Endothelial cell of umbilical vein (primary cell): ENCODE data around the gene RSRC1.

Experiments
- CTCF ChIP-seq, 2 donors: IDR thresholded peaks; 1 replicate in 1 of 2; 2 replicates in 1 of 2; pipeline ENCODE4 v1.5.1; 2011; ENCODE audit warnings: low read length in 2 of 2, mild to moderate bottlenecking in 2 of 2, moderate library complexity in 2 of 2, control low read depth in 1 of 2, inconsistent platforms in 1 of 2, low read depth in 1 of 2; ENCODE audit not compliant: insufficient read depth in 1 of 2; ENCODE audit errors: extremely low read depth in 1 of 2
- EZH2 ChIP-seq: IDR thresholded peaks from 2 replicates; pipeline ENCODE4 v1.6.1; 2012; ENCODE audit warnings: borderline replicate concordance, low read depth, mild to moderate bottlenecking, moderate library complexity, low read length, inconsistent platforms; ENCODE audit not compliant: severe bottlenecking
- GATA2 ChIP-seq: IDR thresholded peaks from 2 replicates; pipeline ENCODE4 v1.7.0; 2011; ENCODE audit warnings: low read depth, mild to moderate bottlenecking, moderate library complexity, mixed read lengths, low read length; ENCODE audit not compliant: insufficient read length, insufficient read depth
- JUN ChIP-seq: IDR thresholded peaks from 2 replicates; pipeline ENCODE4 v1.6.1; 2011; ENCODE audit warnings: borderline replicate concordance, low read depth; ENCODE audit not compliant: insufficient read length, insufficient read depth
- POLR2A ChIP-seq: IDR thresholded peaks from 2 replicates; pipeline ENCODE4 v1.6.1; 2012; ENCODE audit warnings: low read depth, mild to moderate bottlenecking, control low read depth, low read length

GRCh38 chr3:158381262-158381868, 271.5 kb downstream of the RSRC1 start:
- TF ChIP-seq GATA2 (no peak), JUN (no peak), POLR2A (no peak), CTCF (IDR thresholded peaks at IDR 0.05; ENCODE audit: extremely low read depth in 1 of 2, insufficient read depth in 1 of 2, low read depth in 1 of 2, low read length in 2 of 2) (no peak), EZH2 (no peak)
